CD4-positive, alpha-beta T cell treated with Interleukin-15 for 4 hours (primary cell): ENCODE measurements around the gene LCN10.
"Not testable (repeated sequence)": the region's sequence is repeated elsewhere in the genome, so short reads cannot be mapped to it uniquely, and the experiment has no call there.

Experiments used
- DNase-seq: peaks from one replicate; pipeline ENCODE4 v3.0.0-alpha.2; 2020; ENCODE audit warnings: low spot score

Gene LCN10

GRCh38 chr9:136720251-136720897, 22.4 kb downstream of the LCN10 start:
- no peak for DNase-seq

DNA sequence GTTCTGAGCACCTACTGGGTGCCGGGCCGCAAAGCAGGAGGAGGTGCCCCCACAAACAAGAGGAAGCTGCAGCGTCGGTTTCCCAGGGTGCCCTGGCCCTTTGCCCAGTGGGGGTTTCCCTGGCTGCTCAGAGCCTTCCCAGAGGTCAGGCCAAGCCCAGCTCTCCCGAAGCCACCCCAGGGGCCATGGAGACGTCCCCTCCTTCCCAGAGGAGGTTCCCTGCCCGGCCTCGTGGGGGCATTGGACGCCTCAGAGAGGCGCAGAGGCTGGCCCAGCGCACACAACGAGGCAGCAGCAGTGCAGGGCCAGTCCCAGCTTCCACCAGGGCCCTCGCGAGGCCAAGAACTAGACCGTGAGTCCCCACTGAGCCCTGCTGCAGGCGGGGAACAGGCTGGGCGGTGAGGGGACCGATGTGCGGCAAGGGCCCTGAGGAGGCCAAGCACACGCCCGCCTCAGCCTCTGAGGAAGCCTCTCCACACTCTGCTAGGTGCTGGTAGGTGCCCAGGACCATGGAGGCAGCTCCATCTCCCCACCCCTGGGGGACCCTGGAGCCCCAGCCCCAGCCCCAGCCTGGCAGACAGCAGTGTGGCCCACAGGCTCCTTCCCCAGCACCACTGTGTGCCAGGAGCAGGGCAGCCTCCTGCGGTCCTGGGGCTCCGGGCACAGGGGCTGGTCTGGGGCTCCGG, 23.4 kb downstream of the LCN10 start:
- DNase-seq: no peak

DNA sequence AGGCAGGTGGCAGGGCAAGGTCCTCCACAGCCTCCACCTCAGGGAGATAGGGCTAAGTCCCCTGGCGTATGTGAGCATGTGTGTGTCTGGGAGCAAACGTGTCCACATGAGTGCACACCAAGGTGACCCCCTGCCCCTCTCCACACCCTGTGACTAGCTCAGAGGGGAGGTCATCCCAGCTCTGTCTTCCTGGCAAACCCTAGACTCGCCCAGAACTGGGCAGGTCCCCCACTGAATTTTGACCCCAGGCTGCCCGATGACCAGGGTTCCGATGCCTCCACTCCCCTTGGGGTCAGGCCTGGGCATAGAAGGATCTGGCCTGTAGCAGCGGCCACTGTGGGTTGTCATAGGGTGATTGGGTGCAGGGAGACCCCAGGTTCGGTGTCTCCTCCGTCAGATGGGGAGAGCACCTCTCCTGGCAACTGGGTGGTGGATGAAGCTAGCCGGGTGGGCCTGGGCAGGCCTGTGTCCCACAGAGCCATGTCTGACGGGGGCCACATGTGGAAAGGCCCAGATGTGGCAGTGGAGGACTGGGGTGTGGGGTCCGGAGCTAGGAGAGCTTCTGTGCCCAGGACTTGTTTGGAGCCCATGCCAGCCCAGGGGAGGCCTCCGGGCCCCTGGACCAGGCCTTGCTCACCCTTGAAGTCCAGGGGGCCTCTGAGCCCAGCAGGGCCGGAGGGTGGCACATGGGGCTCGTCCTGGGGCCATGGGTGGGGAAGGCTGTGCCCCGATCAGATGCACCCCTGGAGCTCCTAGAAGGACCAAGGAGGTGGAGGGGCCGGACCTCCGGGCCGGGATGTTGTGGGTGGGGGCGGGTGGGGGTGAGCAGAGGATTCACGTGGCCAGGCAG, 24.2 kb downstream of the LCN10 start:
- DNase-seq: no peak

DNA sequence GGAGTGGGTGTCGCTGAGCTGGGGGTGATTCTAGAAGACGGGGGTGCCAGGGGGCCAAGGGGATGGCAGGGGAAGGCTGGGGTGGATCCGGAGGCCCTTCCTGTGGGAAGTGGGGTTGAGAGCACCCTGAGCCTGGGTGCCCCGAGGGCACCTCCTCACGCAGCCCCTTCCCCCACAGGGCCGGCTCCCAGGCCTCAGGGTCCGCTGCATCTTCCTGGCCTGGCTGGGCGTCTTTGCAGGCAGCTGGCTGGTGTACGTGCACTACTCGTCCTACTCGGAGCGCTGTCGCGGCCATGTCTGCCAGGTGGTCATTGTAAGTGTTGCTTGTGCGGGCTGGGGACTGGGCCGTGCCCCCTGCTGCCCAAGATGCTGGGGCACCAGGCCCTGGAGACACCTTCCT, 25.3 kb downstream of the LCN10 start:
- no peak for DNase-seq

DNA sequence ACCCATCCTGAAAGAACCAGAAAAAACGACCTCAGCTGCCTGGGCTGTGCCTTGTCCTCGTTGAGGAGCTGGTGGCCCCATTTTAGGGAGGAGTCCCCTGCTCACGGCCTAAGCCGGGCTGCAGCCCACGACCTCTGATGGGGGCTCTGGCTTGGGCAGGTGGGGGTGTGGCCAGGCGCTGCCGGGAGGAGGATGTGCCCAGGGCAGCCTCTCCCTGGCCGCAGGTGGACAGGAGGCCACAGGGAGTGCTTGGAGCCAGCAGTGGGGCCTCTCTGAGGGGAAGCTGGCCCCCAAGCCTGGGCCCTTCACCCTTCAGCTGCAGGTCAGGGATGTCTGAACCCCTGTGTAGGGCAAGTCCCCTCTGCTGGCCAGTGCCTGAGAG, 27.9 kb downstream of the LCN10 start:
- no peak for DNase-seq

DNA sequence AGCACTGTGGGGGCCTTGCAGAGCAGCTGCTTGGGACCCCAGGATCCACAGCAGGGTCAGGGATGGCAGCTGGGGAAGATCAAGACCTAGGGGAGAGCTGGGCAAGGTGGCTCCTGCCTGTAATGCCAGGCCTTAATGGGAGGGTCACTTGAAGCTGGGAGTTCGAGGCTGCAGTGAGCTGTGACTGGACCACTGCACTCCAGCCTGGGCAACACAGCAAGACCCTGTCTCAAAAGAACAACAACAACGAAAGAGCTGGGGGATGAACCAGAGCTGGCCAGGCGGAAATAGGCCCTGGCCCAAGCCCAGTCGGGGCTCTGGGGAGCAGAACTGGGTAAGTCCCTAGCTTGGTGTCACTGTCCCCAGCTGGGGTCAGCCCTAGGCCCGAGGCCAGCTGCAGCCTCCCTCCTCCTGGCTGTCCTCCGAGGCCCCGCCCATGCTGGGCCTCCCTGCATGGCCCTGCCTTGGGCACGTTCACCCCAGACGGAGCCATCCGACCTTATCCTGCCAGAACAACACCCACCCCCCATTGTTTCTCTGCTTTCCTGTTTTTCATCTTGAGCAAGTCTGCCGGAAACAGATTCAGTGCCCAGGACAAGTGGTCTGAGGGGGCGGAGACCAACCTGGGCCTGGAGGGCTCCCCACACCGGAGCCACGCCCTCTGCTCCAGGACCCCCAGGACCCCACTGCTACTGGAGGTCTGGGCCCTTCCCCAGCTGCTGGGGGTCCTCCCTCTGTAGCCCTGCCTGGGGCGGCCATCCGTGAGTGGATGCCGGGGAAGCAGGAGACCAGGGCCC, 28.4 kb downstream of the LCN10 start:
- no peak for DNase-seq

DNA sequence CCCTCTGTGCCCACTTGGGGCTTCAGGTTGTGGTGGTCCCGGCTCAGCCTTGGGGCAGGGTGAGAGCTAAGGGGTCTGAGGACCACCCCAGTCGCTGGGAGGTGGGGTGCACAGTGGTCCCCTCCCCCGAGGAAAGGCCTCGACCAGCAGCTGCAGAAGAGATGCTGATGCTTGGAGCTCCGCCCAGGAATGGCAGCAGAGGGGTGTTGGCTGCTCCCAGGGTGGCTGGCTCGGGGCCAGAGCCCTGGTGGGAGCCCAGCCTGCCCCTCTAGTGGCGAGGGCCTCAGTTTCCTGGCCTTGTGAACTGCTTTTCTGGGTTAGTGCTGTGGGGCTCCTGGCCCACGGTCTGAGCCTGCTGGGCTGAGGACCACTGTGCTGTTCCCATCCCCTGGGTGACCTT, 29.2 kb downstream of the LCN10 start:
- DNase-seq: no peak

DNA sequence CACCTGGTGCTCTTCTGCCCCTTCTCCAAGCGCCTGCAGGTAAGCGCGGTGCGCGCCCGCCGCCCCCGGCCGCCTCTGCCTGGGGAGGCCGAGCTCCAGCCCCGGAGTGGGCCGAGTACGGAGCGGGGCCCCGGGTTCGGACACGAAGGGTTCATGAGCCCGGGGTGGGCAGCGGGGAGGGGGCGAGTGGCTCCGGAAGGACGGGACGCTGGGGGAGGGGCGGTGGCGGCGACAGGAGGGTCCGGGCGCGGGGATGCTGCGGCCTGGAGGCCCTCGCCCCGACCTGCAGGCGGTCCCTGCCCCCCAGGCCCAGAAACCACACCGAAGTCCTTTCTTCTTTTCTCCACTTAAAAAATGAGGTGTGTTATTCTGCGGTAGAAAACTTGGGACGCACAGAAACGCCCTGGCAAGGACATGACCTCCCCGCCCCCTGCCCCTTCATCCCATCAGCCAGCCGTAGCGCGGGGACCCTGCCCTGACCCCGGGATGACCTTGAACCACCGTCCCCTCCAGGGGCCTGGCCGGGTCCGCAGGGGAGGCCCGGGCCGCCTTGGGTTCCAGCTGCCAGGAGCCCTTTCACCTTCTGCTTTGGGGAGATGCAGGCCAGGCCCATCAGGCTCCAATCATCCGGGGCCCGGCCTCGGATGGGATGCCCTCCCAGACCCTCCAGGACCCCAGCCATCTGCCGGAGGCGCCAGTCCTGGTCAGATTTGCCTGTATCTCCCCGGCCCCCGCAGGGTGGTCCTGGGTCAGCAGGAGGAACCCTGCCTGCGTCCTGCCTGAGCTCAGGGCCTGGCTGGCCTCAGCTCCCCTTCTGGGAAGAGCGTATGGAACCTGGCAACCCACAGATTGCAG, 29.8 kb downstream of the LCN10 start:
- no peak for DNase-seq

GRCh38 chr9:136711751-136712689, 30.7 kb downstream of the LCN10 start, which contains the start of gene DIPK1B:
Gene DIPK1B (plus strand): TSS chr9:136712572. CDS start chr9:136712666, 94 bp downstream.
- DNase-seq: no peak

DNA sequence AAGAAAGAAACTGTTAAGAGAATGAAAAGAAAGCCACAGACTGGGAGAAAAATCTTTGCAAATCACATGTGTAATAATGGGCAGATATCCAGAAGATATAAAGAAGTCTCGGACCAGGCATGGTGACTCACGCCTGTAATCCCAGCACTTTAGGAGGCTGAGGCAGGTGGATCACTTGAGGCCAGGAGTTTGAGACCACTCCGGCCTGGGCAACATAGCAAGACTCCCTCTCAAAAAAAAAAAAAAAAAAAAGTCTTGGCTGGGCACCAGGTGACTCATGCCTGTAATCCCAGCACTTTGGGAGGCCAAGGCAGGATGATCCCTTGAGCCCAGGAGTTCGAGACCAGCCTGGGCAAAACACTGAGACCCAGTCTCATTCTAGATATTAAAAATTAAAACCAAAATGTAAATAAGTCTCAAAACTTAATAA, 31.5 kb downstream of the LCN10 start:
- DNase-seq: not testable (repeated sequence)

GRCh38 chr9:136710543-136710942, 32.2 kb downstream of the LCN10 start:
- DNase-seq: no peak

DNA sequence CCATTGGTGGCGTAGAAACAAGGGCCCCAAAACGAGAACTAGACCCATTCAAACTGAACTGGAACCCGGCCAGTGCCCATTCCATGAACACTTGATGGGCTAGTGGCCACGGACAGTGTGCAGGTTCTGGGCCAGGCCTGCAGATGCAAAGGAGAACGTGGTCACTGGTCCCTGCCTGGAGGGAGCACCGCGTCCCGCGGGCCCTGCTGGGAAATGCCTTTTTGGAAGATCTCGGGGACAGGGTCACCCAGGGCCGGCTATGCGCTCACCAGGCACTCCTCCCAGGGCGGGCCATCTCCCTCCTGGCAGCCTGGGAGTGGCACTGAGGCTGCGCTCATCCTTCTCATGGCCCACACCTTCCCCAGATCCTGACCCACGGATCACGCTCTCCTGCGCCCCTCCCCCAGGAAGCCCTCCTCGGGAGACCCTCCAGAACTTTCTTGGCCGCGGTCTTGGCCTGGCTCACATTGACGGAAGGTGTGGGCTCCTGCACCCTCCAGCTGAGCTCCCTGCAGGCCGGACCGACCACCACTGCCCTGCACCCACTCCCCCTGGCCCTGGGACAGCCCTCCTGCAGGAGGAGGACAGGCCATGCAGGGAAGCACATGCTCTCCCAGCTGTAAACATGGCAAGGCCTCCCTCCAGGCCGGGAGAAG, 33.2 kb downstream of the LCN10 start:
- no peak for DNase-seq

- DNase-seq: no peak
These were observed 34.8 kb downstream of the LCN10 start for GRCh38 chr9:136707849-136708517.

- DNase-seq: no peak
These were observed 35.7 kb downstream of the LCN10 start for GRCh38 chr9:136707011-136707410.

DNA sequence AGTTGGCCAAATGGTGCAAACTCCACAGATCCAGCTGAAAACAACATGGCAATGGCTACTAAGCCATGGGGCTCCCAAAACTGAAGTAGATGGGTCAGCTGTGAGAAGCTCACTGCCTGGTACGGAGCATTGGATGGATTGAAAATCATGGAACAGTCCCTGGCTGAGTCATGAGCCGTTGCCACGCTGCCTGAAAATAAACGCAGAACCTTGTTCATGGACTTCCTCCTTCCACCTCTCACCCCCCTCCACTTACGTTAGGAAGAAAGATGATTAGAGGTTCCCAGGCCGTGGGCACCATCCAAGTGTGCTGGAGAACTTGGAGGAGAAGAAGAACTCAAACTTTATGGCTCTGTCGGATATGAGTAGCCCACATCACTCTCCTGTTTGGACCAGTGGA, 37.2 kb downstream of the LCN10 start:
- DNase-seq: no peak

DNA sequence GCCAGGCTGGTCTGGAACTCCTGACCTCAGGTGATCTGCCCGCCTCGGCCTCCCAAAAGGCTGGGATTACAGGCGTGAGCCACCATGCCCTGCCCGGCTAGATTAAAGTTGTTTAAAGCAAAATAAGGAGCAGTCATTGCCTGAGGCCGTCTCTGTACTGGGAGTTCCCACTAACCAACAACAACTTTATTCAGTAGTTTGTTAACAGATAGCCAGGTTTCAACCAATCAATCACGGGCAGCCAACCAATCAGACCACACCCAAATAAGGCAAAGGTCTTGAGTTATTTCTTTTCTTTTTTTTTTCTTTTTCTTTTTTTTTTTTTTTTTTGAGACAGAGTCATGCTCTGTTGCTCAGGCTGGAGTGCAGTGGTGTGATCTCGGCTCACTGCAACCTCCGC, 38.0 kb downstream of the LCN10 start:
- not testable (repeated sequence) for DNase-seq

GRCh38 chr9:136703276-136703860, 39.4 kb downstream of the LCN10 start:
- no peak for DNase-seq

- no peak for DNase-seq
These were observed 41.1 kb downstream of the LCN10 start for GRCh38 chr9:136701668-136702053.
